Type B pancreatic cell (in vitro differentiated cells): ENCODE data around the gene HNF1B. TPM values are rescaled to one million over a fixed set of nuclear protein-coding genes. Genes with fewer than 3 reads are reported as not detected.

Experiments used
- DNase-seq: peaks from one replicate; pipeline ENCODE4 v3.0.0; 2021; ENCODE audit warnings: mixed read lengths; ENCODE audit not compliant: unreplicated experiment; ENCODE audit errors: extremely low spot score
- H3K27ac Mint-ChIP-seq: 2 replicates; pipeline ENCODE4 v1.8.0; 2021; ENCODE audit warnings: mild to moderate bottlenecking, mixed read lengths
- H3K27me3 Mint-ChIP-seq: 2 replicates; pipeline ENCODE4 v1.8.0; 2021; ENCODE audit warnings: mixed read lengths
- H3K36me3 Mint-ChIP-seq: 2 replicates; pipeline ENCODE4 v1.8.0; 2021; ENCODE audit warnings: mixed read lengths
- H3K4me1 Mint-ChIP-seq: one replicate; pipeline ENCODE4 v1.8.0; 2021; ENCODE audit warnings: mixed read lengths; ENCODE audit not compliant: unreplicated experiment
- H3K4me3 Mint-ChIP-seq: 2 replicates; pipeline ENCODE4 v1.8.0; 2021; ENCODE audit warnings: mild to moderate bottlenecking, mixed read lengths
- H3K9me3 Mint-ChIP-seq: 2 replicates; pipeline ENCODE4 v1.8.0; 2021; ENCODE audit warnings: mixed read lengths
- CTCF ChIP-seq: fragments of 200-600 bp; sonication (generic); conservative IDR thresholded peaks from 2 replicates; pipeline ENCODE4 v1.5.0; 2021; ENCODE audit warnings: antibody characterized with exemption, mild to moderate bottlenecking
- total RNA-seq: library from RNA; stranded (reverse); gene quantifications from 2 replicates; pipeline ENCODE4 v1.2.1, GENCODE V29; 2021; ENCODE audit warnings: low replicate concordance

Gene HNF1B
- total RNA-seq, 1 donor from 2014 or later: 19.0 TPM

GRCh38 chr17:37761059-37761458 lies 16.2 kb upstream of the HNF1B start:
- Mint-ChIP-seq H3K4me3 (no peak overlapping the region), H3K4me1 (no peaks in the 10 kb centered on the region), H3K36me3 (no peaks in the 10 kb centered on the region), H3K27me3 (peaks cover 16% of the 10 kb centered on the region), H3K27ac (no peak overlapping the region), H3K9me3 (no peaks in the 10 kb centered on the region)
- no peak for TF ChIP-seq CTCF
- no peak for DNase-seq

DNA sequence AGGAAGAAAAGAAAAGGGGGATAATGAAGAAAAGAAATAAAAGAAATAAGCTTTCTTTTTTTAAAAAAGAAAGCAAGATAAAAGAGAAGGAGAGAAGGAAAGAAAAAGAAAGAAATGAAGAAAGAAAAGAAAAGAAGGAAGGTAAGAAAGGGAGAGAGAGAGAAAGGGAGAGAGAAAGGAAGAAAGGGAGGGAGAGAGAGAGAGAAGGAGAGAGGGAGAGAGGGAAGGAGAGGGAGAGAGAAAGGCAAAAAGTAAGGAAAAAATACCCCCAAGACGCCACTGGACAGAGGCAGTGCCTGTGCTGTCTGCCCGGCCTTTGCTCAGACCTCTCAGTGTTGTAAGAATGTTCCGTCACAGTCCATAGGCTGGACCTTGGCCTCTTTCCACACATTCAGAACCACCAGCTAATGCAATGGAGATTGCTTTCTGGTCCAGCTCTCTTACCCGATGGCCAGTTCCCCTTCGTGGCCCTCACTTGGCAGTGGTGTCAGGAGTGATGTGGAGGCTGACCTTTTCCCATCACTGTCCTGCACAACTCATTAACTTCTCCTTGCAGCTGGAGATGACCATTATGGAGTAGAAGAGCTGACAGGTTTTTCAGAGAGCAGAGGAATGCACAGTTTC lies 14.3 kb upstream of the HNF1B start:
- H3K27ac Mint-ChIP-seq: no peak overlapping the region
- no peak for TF ChIP-seq CTCF
- H3K4me1 Mint-ChIP-seq: no peaks in the 10 kb centered on the region
- no peaks in the 10 kb centered on the region for H3K9me3 Mint-ChIP-seq
- H3K27me3 Mint-ChIP-seq: peaks cover 22% of the 10 kb centered on the region
- H3K4me3 Mint-ChIP-seq: no peak overlapping the region
- no peaks in the 10 kb centered on the region for H3K36me3 Mint-ChIP-seq
- no peak for DNase-seq

DNA sequence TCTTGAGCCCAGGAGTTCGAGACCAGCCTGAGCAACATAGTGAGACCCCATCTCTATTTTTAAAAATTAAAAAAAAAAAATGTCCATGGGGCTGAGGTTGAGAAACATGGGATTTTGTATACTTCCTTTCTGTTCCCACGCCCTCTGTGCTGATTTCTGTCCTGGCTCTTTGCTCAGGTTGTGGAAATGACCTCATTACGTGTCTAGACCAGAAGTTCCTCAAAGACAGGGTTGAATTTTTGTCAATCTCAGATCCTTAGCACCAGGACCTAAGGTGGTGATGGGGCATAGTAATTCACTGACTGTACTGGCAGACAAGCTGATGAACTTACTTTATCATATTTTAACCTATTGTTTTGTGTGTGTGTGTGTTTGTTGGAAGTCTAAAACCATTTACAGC lies 11.2 kb upstream of the HNF1B start:
- DNase-seq: no peak
- H3K36me3 Mint-ChIP-seq: no peaks in the 10 kb centered on the region
- no peak overlapping the region for H3K4me3 Mint-ChIP-seq
- TF ChIP-seq CTCF: no peak
- H3K27ac Mint-ChIP-seq: no peak overlapping the region
- H3K9me3 Mint-ChIP-seq: no peaks in the 10 kb centered on the region
- peaks cover 34% of the 10 kb centered on the region for H3K27me3 Mint-ChIP-seq
- no peaks in the 10 kb centered on the region for H3K4me1 Mint-ChIP-seq

DNA sequence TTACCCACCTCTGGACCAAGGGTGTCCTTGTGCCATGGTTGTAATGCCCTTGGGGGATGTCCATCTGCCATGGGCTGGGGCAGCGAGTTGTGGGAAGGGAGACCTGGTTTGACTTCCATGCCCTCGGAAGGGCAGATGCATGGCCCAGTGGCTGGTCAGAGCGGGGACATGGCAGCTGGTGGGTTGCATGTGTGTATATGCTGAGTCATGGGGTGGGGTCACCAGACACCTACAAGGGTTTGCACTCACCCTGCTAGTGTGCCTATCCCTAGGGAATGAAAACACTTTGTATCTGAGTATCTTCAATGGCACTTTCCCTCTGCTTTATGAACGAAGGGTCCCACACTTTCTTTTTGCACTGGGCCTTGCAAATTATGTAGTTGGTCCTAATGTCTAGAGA lies 10.6 kb upstream of the HNF1B start:
- no peak for DNase-seq
- TF ChIP-seq CTCF: no peak
- Mint-ChIP-seq H3K36me3 (no peaks in the 10 kb centered on the region), H3K4me3 (no peak overlapping the region), H3K27ac (no peak overlapping the region), H3K27me3 (peaks cover 40% of the 10 kb centered on the region), H3K4me1 (no peaks in the 10 kb centered on the region), H3K9me3 (no peaks in the 10 kb centered on the region)

- H3K4me3 Mint-ChIP-seq: no peak overlapping the region
- TF ChIP-seq CTCF: no peak
- H3K4me1 Mint-ChIP-seq: no peaks in the 10 kb centered on the region
- H3K27ac Mint-ChIP-seq: no peak overlapping the region
- H3K9me3 Mint-ChIP-seq: no peaks in the 10 kb centered on the region
- H3K27me3 Mint-ChIP-seq: peaks cover 44% of the 10 kb centered on the region
- H3K36me3 Mint-ChIP-seq: no peaks in the 10 kb centered on the region
- DNase-seq: no peak
Observed at GRCh38 chr17:37754363-37754762, 9.5 kb upstream of the HNF1B start.

DNA sequence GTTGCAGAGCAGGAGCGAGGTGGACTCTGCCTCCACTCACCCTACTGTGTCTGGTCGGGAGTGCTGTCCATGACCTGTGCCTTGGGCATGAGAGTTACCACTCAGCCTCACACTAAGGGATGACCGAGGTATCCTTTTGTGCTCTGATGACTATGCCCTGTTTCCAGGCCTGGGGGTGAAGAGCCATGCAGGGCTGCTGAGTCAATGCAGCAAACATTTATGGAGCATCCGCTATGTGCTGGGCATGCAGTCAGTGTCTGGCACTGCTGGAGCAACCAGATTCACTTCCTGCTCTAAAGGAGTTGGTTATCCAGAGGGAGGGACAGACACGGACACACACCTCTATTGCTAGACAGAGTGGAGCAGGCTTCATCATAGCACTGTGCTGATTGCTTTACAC lies 7.6 kb upstream of the HNF1B start:
- no peaks in the 10 kb centered on the region for H3K36me3 Mint-ChIP-seq
- H3K4me1 Mint-ChIP-seq: peaks cover under 1% of the 10 kb centered on the region
- no peak for TF ChIP-seq CTCF
- no peaks in the 10 kb centered on the region for H3K9me3 Mint-ChIP-seq
- H3K27me3 Mint-ChIP-seq: peaks cover 51% of the 10 kb centered on the region
- no peak for DNase-seq
- no peak overlapping the region for H3K4me3 Mint-ChIP-seq
- H3K27ac Mint-ChIP-seq: no peak overlapping the region
